ENCODE measurements around the gene DEPDC1B.
"Not testable (repeated sequence)": the region's sequence is repeated elsewhere in the genome, so short reads cannot be mapped to it uniquely, and the experiment has no call there.

The DEPDC1B gene

DNA sequence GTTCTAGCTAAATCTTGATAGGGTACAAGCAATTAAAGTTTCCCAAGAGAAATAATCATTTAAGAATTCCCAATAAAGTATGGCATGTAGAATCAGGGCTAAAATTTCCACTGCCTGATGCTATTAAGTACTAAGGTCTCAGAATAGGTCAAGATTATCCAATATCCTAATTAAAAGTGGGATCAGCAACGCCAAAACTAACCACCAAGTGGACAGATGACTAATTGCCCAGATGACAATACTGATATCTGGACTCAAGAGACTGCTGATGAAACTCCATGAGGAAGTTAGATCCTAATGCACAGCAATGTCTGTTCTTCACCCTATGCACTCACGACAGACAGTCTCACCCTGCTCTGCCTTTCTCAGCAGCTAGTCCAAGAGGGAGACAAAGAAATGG lies 14.3 kb downstream of the DEPDC1B start:
- H3K4me2 ChIP-seq (ENCODE audit: low read depth, low read length, poor library complexity, severe bottlenecking), result no peak overlapping the region
- no peaks in the 10 kb centered on the region for H3F3A ChIP-seq (ENCODE audit: low read depth)
- H3K9ac ChIP-seq (ENCODE audit: low read depth, low read length, poor library complexity, severe bottlenecking), result no peak overlapping the region
- H3K4me3 ChIP-seq (ENCODE audit: low read length, poor library complexity, severe bottlenecking), result no peak overlapping the region
- H3K9me3 ChIP-seq (ENCODE audit: insufficient read depth, low read depth, low read length), result no peaks in the 10 kb centered on the region
- no peaks in the 10 kb centered on the region for H3K9me2 ChIP-seq (replicated peaks; ENCODE audit: low read depth, low read length)
- H3K36me3 ChIP-seq (ENCODE audit: insufficient read depth, low read length), result peaks cover 37% of the 10 kb centered on the region; the same call in 1 of the 2 replicates
- no peaks in the 10 kb centered on the region for H3K4me1 ChIP-seq (ENCODE audit: insufficient read depth, low read length, poor library complexity, severe bottlenecking)
- TF ChIP-seq EZH2phosphoT487 (IDR thresholded peaks at IDR 0.05; ENCODE audit: borderline replicate concordance), result no peak
- no peak for TF ChIP-seq CTCF (conservative IDR thresholded peaks at IDR 0.05; ENCODE audit: low read length)
- peaks cover 89% of the 10 kb centered on the region for H3K79me2 ChIP-seq (ENCODE audit: insufficient read depth, low read length)
- no peaks in the 10 kb centered on the region for H3K27me3 ChIP-seq (ENCODE audit: insufficient read depth, low read length, poor library complexity, severe bottlenecking)
- no peaks in the 10 kb centered on the region for H4K20me1 ChIP-seq (ENCODE audit: insufficient read depth, low read length, poor library complexity, severe bottlenecking)
- H2AFZ ChIP-seq (ENCODE audit: low read length), result no peak overlapping the region

- Histone ChIP-seq H3K36me3 (ENCODE audit: insufficient read depth, low read length) (peaks cover 39% of the 10 kb centered on the region; the same call in 1 of the 2 replicates), H3K27me3 (ENCODE audit: insufficient read depth, low read length, poor library complexity, severe bottlenecking) (no peaks in the 10 kb centered on the region), H3K4me3 (ENCODE audit: low read length, poor library complexity, severe bottlenecking) (no peak overlapping the region), H3K4me1 (ENCODE audit: insufficient read depth, low read length, poor library complexity, severe bottlenecking) (no peaks in the 10 kb centered on the region), H3K9ac (ENCODE audit: low read depth, low read length, poor library complexity, severe bottlenecking) (no peak overlapping the region), H4K20me1 (ENCODE audit: insufficient read depth, low read length, poor library complexity, severe bottlenecking) (no peaks in the 10 kb centered on the region), H3F3A (ENCODE audit: low read depth) (no peaks in the 10 kb centered on the region), H3K9me2 (replicated peaks; ENCODE audit: low read depth, low read length) (no peaks in the 10 kb centered on the region), H2AFZ (ENCODE audit: low read length) (no peak overlapping the region), H3K9me3 (ENCODE audit: insufficient read depth, low read depth, low read length) (no peaks in the 10 kb centered on the region), H3K4me2 (ENCODE audit: low read depth, low read length, poor library complexity, severe bottlenecking) (no peak overlapping the region), H3K79me2 (ENCODE audit: insufficient read depth, low read length) (peaks cover 88% of the 10 kb centered on the region)
- TF ChIP-seq CTCF (conservative IDR thresholded peaks at IDR 0.05; ENCODE audit: low read length) (no peak), EZH2phosphoT487 (IDR thresholded peaks at IDR 0.05; ENCODE audit: borderline replicate concordance) (no peak)
Measured at GRCh38 chr5:60685028-60685427, 14.9 kb downstream of the DEPDC1B start.

DNA sequence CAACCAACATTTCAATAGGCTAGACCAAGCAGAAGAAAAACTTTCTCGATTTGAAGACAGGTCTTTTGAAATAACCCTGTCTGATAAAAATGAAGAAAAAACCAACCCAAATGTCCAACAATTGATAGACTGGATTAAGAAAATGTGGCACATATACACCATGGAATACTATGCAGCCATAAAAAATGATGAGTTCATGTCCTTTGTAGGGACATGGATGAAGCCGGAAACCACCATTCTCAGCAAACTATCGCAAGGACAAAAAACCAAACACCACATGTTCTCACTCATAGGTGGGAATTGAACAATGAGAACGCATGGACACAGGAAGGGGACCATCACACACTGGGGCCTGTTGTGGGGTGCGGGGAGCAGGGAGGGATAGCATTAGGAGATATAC lies 18.0 kb downstream of the DEPDC1B start:
- H3K4me2 ChIP-seq (ENCODE audit: low read depth, low read length, poor library complexity, severe bottlenecking); H3F3A ChIP-seq (ENCODE audit: low read depth); H3K27me3 ChIP-seq (ENCODE audit: insufficient read depth, low read length, poor library complexity, severe bottlenecking); H3K4me1 ChIP-seq (ENCODE audit: insufficient read depth, low read length, poor library complexity, severe bottlenecking); H3K9ac ChIP-seq (ENCODE audit: low read depth, low read length, poor library complexity, severe bottlenecking); H2AFZ ChIP-seq (ENCODE audit: low read length); H3K9me2 ChIP-seq (replicated peaks; ENCODE audit: low read depth, low read length); H3K4me3 ChIP-seq (ENCODE audit: low read length, poor library complexity, severe bottlenecking); H3K9me3 ChIP-seq (ENCODE audit: insufficient read depth, low read depth, low read length): not testable (repeated sequence)
- peaks cover 38% of the 10 kb centered on the region; the same call in 1 of the 2 replicates for H3K36me3 ChIP-seq (ENCODE audit: insufficient read depth, low read length)
- H4K20me1 ChIP-seq (ENCODE audit: insufficient read depth, low read length, poor library complexity, severe bottlenecking), result peaks cover 11% of the 10 kb centered on the region
- peaks cover 92% of the 10 kb centered on the region for H3K79me2 ChIP-seq (ENCODE audit: insufficient read depth, low read length)

GRCh38 chr5:60679816-60680215 lies 20.1 kb downstream of the DEPDC1B start:
- H3K79me2 ChIP-seq (ENCODE audit: insufficient read depth, low read length), result peaks cover 91% of the 10 kb centered on the region
- no peak overlapping the region for H2AFZ ChIP-seq (ENCODE audit: low read length)

More at GRCh38 chr5:60679816-60680215, 20.1 kb downstream of the DEPDC1B start:
- Histone ChIP-seq H3K9me2 (replicated peaks; ENCODE audit: low read depth, low read length) (no peaks in the 10 kb centered on the region), H3K4me3 (ENCODE audit: low read length, poor library complexity, severe bottlenecking) (no peak overlapping the region), H3K9me3 (ENCODE audit: insufficient read depth, low read depth, low read length) (no peaks in the 10 kb centered on the region), H3F3A (ENCODE audit: low read depth) (no peaks in the 10 kb centered on the region), H4K20me1 (ENCODE audit: insufficient read depth, low read length, poor library complexity, severe bottlenecking) (peaks cover 11% of the 10 kb centered on the region), H3K4me2 (ENCODE audit: low read depth, low read length, poor library complexity, severe bottlenecking) (no peak overlapping the region), H3K27me3 (ENCODE audit: insufficient read depth, low read length, poor library complexity, severe bottlenecking) (no peaks in the 10 kb centered on the region), H3K9ac (ENCODE audit: low read depth, low read length, poor library complexity, severe bottlenecking) (no peak overlapping the region), H3K4me1 (ENCODE audit: insufficient read depth, low read length, poor library complexity, severe bottlenecking) (peaks cover 5% of the 10 kb centered on the region), H3K36me3 (ENCODE audit: insufficient read depth, low read length) (peaks cover 16% of the 10 kb centered on the region; the same call in 1 of the 2 replicates)
- TF ChIP-seq CTCF (conservative IDR thresholded peaks at IDR 0.05; ENCODE audit: low read length) (no peak), EZH2phosphoT487 (IDR thresholded peaks at IDR 0.05; ENCODE audit: borderline replicate concordance) (no peak)

All from Loucy (cell line).